Peyer's patch (tissue), 4 donors: ENCODE results near the gene HNRNPL. TPM values are rescaled to one million over a fixed set of nuclear protein-coding genes. Genes with fewer than 3 reads are reported as not detected.
"Not testable (repeated sequence)": the region's sequence is repeated elsewhere in the genome, so short reads cannot be mapped to it uniquely, and the experiment has no call there.

Experiments
- DNase-seq, 3 donors: peaks; one replicate each; pipeline ENCODE4 v3.0.0-alpha.2; 2017 to 2019
- H3K27ac ChIP-seq, 4 donors: fragments of 200-600 bp; sonication (generic); one replicate each; pipeline ENCODE4 v1.5.1; 2016 to 2019
- H3K27me3 ChIP-seq, 2 donors: fragments of 200-600 bp; sonication (generic); one replicate each; pipeline ENCODE4 v1.5.1; 2019
- H3K36me3 ChIP-seq, 3 donors: fragments of 200-600 bp; sonication (generic); one replicate each; pipeline ENCODE4 v1.5.1; 2016 to 2019
- H3K4me1 ChIP-seq, 4 donors: fragments of 200-600 bp; sonication (generic); one replicate each; pipeline ENCODE4 v1.5.1; 2016 to 2019
- H3K4me3 ChIP-seq, 4 donors: fragments of 200-600 bp; sonication (generic); 1 replicate in 3 of 4; 2 replicates in 1 of 4; pipeline ENCODE4 v1.5.1; 2016 to 2019; ENCODE audit warnings: mild to moderate bottlenecking in 1 of 4
- H3K9me3 ChIP-seq, 4 donors: fragments of 200-600 bp; sonication (generic); one replicate each; pipeline ENCODE4 v1.5.1; 2016 to 2019; ENCODE audit warnings: mild to moderate bottlenecking in 1 of 4
- CTCF ChIP-seq, 6 experiments: fragments of 450-650 bp in 4 of 6; fragments of 200-600 bp in 2 of 6; sonication (generic) in 1 of 6; IDR thresholded peaks; one replicate each; pipeline ENCODE4 v1.5.1; 2017 to 2019; ENCODE audit warnings: antibody characterized with exemption in 6 of 6, mild to moderate bottlenecking in 3 of 6, moderate library complexity in 1 of 6
- POLR2A ChIP-seq, 2 donors: fragments of 450-650 bp; IDR thresholded peaks; one replicate each; pipeline ENCODE4 v1.5.1; 2017; ENCODE audit warnings: antibody characterized with exemption in 2 of 2, mild to moderate bottlenecking in 2 of 2, moderate library complexity in 2 of 2
- total RNA-seq, 4 donors: library from RNA; depleted of rRNA; stranded (reverse); fragments of >200 nt; gene quantifications; one replicate each; pipeline ENCODE4 v1.1.0, GENCODE V29; 2016

Gene HNRNPL
- total RNA-seq, 4 donors from 2014 or later = 149 to 229 (median 186) TPM

- H3K27me3 ChIP-seq = no peaks in the 10 kb centered on the region
- no peaks in the 10 kb centered on the region for H3K9me3 ChIP-seq
- H3K4me1 ChIP-seq = peaks cover 7 to 22% (median 17%) of the 10 kb centered on the region in 4 donors
- peak; percentile 66 to 92 (median 89) for DNase-seq
- peak within 1 kb of the TSS; percentile 79 to 97 (median 91) for H3K27ac ChIP-seq
- peak in 1 of 2 donors; percentile 35 for TF ChIP-seq POLR2A (IDR thresholded peaks at IDR 0.05)
- TF ChIP-seq CTCF (IDR thresholded peaks at IDR 0.05) = no peak
- peak within 1 kb of the TSS; percentile 1 to 47 (median 31) for H3K4me3 ChIP-seq
- peaks cover 0 to 29% (median 0%) of the 10 kb centered on the region in 3 donors for H3K36me3 ChIP-seq
These were observed 28.2 kb upstream of the HNRNPL start, which contains the start of gene RINL for GRCh38 chr19:38877781-38878574. RINL (minus strand) TSS chr19:38878275; CDS start chr19:38876742, 1,533 bp downstream.

GRCh38 chr19:38875656-38876395, 26.0 kb upstream of the HNRNPL start:
- no peaks in the 10 kb centered on the region for H3K9me3 ChIP-seq
- no peak overlapping the region for H3K27ac ChIP-seq
- no peak overlapping the region for H3K4me3 ChIP-seq
- peaks cover 7 to 22% (median 17%) of the 10 kb centered on the region in 4 donors for H3K4me1 ChIP-seq
- H3K27me3 ChIP-seq = no peaks in the 10 kb centered on the region
- no peak for TF ChIP-seq POLR2A (IDR thresholded peaks at IDR 0.05)
- no peak for TF ChIP-seq CTCF (IDR thresholded peaks at IDR 0.05)
- H3K36me3 ChIP-seq = peaks cover 0 to 14% (median 0%) of the 10 kb centered on the region in 3 donors
- no peak for DNase-seq

GRCh38 chr19:38873400-38873799, 23.6 kb upstream of the HNRNPL start:
- not testable (repeated sequence) for H3K36me3 ChIP-seq, DNase-seq, H3K4me3 ChIP-seq, H3K27ac ChIP-seq, H3K27me3 ChIP-seq, H3K9me3 ChIP-seq
- H3K4me1 ChIP-seq = peaks cover 0 to 17% (median 8%) of the 10 kb centered on the region in 4 donors

GRCh38 chr19:38870612-38871011, 20.8 kb upstream of the HNRNPL start:
- H3K27ac ChIP-seq = peak overlapping the region; percentile 63 to 92 (median 74)
- no peaks in the 10 kb centered on the region for H3K9me3 ChIP-seq
- no peak for DNase-seq
- no peaks in the 10 kb centered on the region for H3K36me3 ChIP-seq
- no peaks in the 10 kb centered on the region for H3K27me3 ChIP-seq
- TF ChIP-seq POLR2A (IDR thresholded peaks at IDR 0.05) = no peak
- no peak for TF ChIP-seq CTCF (IDR thresholded peaks at IDR 0.05)
- peak overlapping the region in 1 of 4 donors; percentile 50 for H3K4me3 ChIP-seq
- peaks cover 0 to 10% (median 7%) of the 10 kb centered on the region in 4 donors for H3K4me1 ChIP-seq

GRCh38 chr19:38869836-38870607, 20.2 kb upstream of the HNRNPL start:
- DNase-seq = peak; percentile 86 to 98 (median 96)
- Histone ChIP-seq H3K4me3 (peak overlapping the region; percentile 47 to 56 (median 50)), H3K9me3 (no peaks in the 10 kb centered on the region), H3K27me3 (no peaks in the 10 kb centered on the region), H3K36me3 (no peaks in the 10 kb centered on the region), H3K27ac (peak overlapping the region; percentile 63 to 92 (median 74)), H3K4me1 (peaks cover 0 to 12% (median 11%) of the 10 kb centered on the region in 4 donors)
- TF ChIP-seq POLR2A (IDR thresholded peaks at IDR 0.05) (peak in 1 of 2 donors; percentile 18), CTCF (IDR thresholded peaks at IDR 0.05) (peak; percentile 75 to 97 (median 94))
